CD4-positive, alpha-beta T cell (primary cell): ENCODE data around the gene NISCH. TPM values are rescaled to one million over a fixed set of nuclear protein-coding genes. Genes with fewer than 3 reads are reported as not detected.

Source experiments
- ATAC-seq: fragments of 200-7000 bp; cut with Tn5 transposase; one replicate; pipeline ENCODE4 v1.10.0; 2022; ENCODE audit warnings: mild to moderate bottlenecking; ENCODE audit not compliant: poor library complexity
- CTCF ChIA-PET: fragments of 350-600 bp; sonication (Branson Sonifier 250); formaldehyde crosslinking; loops from one replicate; lab custom pipeline; 2021; ENCODE audit warnings: antibody characterized with exemption, inconsistent platforms; lab: Charles Lee
- POLR2A ChIA-PET: fragments of 350-600 bp; sonication (Branson Sonifier 250); formaldehyde crosslinking; loops from one replicate; lab custom pipeline; 2021; ENCODE audit warnings: antibody characterized with exemption, inconsistent platforms; lab: Charles Lee
- DNase-seq, 14 experiments: peaks; one replicate each; pipeline ENCODE4 v3.0.0-alpha.2; 2013 to 2020; ENCODE audit warnings: mixed read lengths in 2 of 14
- H3K27ac ChIP-seq, 2 donors: one replicate each; pipeline versions ENCODE4 v1.5.1 to v1.7.0; 2013; ENCODE audit warnings: low read length in 2 of 2, low read depth in 1 of 2, mild to moderate bottlenecking in 1 of 2
- H3K27me3 ChIP-seq, 2 experiments: 1 replicate in 1 of 2; 2 replicates in 1 of 2; pipeline versions ENCODE4 v1.6.1 to v1.7.0; 2013; ENCODE audit warnings: low read length in 2 of 2, control low read depth in 1 of 2, mild to moderate bottlenecking in 1 of 2, moderate library complexity in 1 of 2; ENCODE audit not compliant: insufficient read depth in 2 of 2, control insufficient read depth in 1 of 2
- H3K36me3 ChIP-seq: one replicate; pipeline ENCODE4 v1.6.1; 2013; ENCODE audit warnings: low read length, control low read depth; ENCODE audit not compliant: insufficient read depth
- H3K4me1 ChIP-seq: one replicate; pipeline ENCODE4 v1.6.1; 2013; ENCODE audit warnings: low read length, control low read depth; ENCODE audit not compliant: insufficient read depth
- H3K4me3 ChIP-seq: one replicate; pipeline ENCODE4 v1.5.1; 2013; ENCODE audit warnings: mild to moderate bottlenecking, low read length, moderate library complexity
- H3K9me3 ChIP-seq, 2 experiments: 1 replicate in 1 of 2; 2 replicates in 1 of 2; pipeline versions ENCODE4 v1.6.1 to v1.7.0; 2013; ENCODE audit warnings: low read length in 2 of 2, mild to moderate bottlenecking in 2 of 2, control low read depth in 1 of 2, moderate library complexity in 1 of 2; ENCODE audit not compliant: control insufficient read depth in 1 of 2, insufficient read depth in 1 of 2
- H3K27ac Mint-ChIP-seq: one replicate; pipeline ENCODE4 v1.8.0; 2020; ENCODE audit warnings: mixed read lengths
- H3K27me3 Mint-ChIP-seq: one replicate; pipeline ENCODE4 v1.8.0; 2021; ENCODE audit warnings: mixed read lengths
- H3K36me3 Mint-ChIP-seq: one replicate; pipeline ENCODE4 v1.8.0; 2021; ENCODE audit warnings: low read depth, mixed read lengths
- H3K4me1 Mint-ChIP-seq: one replicate; pipeline ENCODE4 v1.8.0; 2021; ENCODE audit warnings: low read depth, mixed read lengths
- H3K4me3 Mint-ChIP-seq: one replicate; pipeline ENCODE4 v1.8.0; 2020; ENCODE audit warnings: mild to moderate bottlenecking, mixed read lengths
- H3K9me3 Mint-ChIP-seq: one replicate; pipeline ENCODE4 v1.8.0; 2020; ENCODE audit warnings: mixed read lengths
- intact Hi-C, 2 experiments: fragments of 100-400 bp; cut with DNase I in 1 of 2; cut with micrococcal nuclease in 1 of 2; formaldehyde crosslinking; loops; one replicate each; pipeline versions ENCODE4 v1.15.1 to v1.9.0; 2023 to 2025; cut with DNase I, micrococcal nuclease
- total RNA-seq, 174 experiments: library from RNA in 2 of 174; stranded (reverse) in 2 of 174; gene quantifications; one replicate each; pipeline ENCODE4 v1.2.3 and lab custom pipeline; 2021 to 2026
- TF ChIP-seq, protein P1 (sequence below): fragments of 200-600 bp; IDR thresholded peaks from one replicate; pipeline ENCODE4 v1.8.0; 2022; ENCODE audit warnings: antibody characterized with exemption, mild to moderate bottlenecking

Gene NISCH
- total RNA-seq, 2 experiments from 2014 or later = 160 to 163 TPM

DNA sequence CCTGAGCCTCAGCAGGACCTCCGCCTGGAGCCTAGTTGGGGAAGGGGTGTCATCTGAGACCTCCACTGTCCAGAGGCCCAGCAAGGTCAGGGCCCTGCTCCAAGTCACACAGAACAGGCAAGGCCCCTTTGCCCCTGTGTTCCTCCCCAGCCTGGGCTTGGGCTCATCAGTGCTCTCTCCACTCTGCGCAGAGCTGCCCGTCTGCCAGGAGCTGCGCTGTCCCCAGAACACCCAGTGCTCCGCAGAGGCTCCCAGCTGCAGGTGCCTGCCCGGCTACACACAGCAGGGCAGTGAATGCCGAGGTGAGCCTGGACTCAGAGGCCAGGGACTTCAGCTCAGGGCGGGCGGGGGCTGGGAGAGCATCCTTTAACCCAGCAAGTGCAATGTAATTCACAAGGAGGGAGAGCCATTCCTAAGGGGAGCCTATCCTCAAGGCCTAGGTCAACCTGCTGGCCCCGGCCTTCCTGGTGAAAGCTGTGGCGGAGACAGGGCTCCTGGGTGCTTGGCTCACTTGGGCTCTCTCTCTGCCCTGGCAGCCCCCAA lies 47.5 kb downstream of the NISCH start:
- Mint-ChIP-seq H3K27me3 (no peaks in the 10 kb centered on the region), H3K9me3 (no peaks in the 10 kb centered on the region), H3K36me3 (no peaks in the 10 kb centered on the region), H3K4me1 (no peaks in the 10 kb centered on the region), H3K4me3 (no peak overlapping the region), H3K27ac (no peak overlapping the region)
- Histone ChIP-seq H3K36me3 (no peaks in the 10 kb centered on the region), H3K4me3 (no peak overlapping the region), H3K9me3 (no peaks in the 10 kb centered on the region), H3K4me1 (peaks cover 5% of the 10 kb centered on the region), H3K27me3 (no peaks in the 10 kb centered on the region), H3K27ac (no peak overlapping the region)
- TF ChIP-seq, protein P1, sequence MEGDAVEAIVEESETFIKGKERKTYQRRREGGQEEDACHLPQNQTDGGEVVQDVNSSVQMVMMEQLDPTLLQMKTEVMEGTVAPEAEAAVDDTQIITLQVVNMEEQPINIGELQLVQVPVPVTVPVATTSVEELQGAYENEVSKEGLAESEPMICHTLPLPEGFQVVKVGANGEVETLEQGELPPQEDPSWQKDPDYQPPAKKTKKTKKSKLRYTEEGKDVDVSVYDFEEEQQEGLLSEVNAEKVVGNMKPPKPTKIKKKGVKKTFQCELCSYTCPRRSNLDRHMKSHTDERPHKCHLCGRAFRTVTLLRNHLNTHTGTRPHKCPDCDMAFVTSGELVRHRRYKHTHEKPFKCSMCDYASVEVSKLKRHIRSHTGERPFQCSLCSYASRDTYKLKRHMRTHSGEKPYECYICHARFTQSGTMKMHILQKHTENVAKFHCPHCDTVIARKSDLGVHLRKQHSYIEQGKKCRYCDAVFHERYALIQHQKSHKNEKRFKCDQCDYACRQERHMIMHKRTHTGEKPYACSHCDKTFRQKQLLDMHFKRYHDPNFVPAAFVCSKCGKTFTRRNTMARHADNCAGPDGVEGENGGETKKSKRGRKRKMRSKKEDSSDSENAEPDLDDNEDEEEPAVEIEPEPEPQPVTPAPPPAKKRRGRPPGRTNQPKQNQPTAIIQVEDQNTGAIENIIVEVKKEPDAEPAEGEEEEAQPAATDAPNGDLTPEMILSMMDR = no peak
- intact Hi-C loops = no loop called here
- ChIA-PET POLR2A (no interaction called here), CTCF (no interaction called here)
- DNase-seq (no peak), ATAC-seq (no peak)

DNA sequence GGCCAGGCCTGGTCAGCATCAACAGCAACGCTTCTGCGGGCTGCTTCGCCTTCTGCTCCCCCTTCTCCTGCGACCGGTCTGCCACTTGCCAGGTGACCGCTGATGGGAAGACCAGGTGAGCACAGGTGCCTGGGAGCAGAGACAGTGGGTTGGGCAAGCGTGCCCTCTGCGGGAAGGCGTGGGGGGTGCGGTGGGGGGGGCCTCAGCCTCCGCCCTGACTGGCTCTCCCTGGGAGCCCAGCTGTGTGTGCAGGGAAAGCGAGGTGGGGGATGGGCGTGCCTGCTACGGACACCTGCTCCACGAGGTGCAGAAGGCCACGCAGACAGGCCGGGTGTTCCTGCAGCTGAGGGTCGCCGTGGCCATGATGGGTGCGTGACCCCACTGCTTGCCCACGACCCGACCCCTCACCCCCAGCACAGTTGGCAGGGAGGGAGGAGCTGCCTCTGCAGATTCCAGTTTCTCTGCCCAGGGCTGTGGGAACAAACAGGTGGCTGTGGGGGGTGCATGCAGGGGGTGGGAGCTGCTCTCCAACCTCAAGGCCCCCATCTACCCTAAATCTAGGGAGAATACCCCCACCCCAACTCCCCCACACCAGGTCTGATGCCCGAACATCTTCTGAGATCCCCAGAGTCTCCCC lies 48.5 kb downstream of the NISCH start:
- DNase-seq = no peak
- H3K27ac Mint-ChIP-seq = no peak overlapping the region
- H3K9me3 Mint-ChIP-seq = no peaks in the 10 kb centered on the region
- no peaks in the 10 kb centered on the region for H3K27me3 Mint-ChIP-seq
- intact Hi-C loops = no loop called here
- no peak overlapping the region for H3K4me3 Mint-ChIP-seq
- ATAC-seq = no peak
- no peaks in the 10 kb centered on the region for H3K4me1 Mint-ChIP-seq
- H3K36me3 ChIP-seq = no peaks in the 10 kb centered on the region
- TF ChIP-seq, protein P1 = no peak
- no peaks in the 10 kb centered on the region for H3K27me3 ChIP-seq
- ChIA-PET CTCF (no interaction called here), POLR2A (no interaction called here)
- H3K9me3 ChIP-seq = no peaks in the 10 kb centered on the region
- no peaks in the 10 kb centered on the region for H3K36me3 Mint-ChIP-seq
- no peak overlapping the region for H3K27ac ChIP-seq
- H3K4me1 ChIP-seq = no peaks in the 10 kb centered on the region
- H3K4me3 ChIP-seq = no peak overlapping the region

DNA sequence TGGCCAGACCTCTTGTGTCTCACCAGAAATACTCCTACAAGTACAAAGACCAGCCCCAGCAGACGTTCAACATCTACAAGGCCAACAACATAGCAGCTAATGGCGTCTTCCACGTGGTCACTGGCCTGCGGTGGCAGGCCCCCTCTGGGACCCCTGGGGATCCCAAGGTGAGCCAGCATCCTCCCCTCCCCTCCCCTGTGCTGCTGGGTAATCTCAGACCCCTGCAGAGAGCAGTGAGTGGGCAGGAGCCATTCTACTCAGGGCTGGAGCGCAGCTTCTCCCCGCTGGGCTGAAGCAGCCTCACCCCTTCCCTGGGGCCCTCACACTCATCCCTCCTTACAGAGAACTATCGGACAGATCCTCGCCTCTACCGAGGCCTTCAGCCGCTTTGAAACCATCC lies 49.6 kb downstream of the NISCH start:
- Histone ChIP-seq H3K27ac (no peak overlapping the region), H3K4me1 (no peaks in the 10 kb centered on the region)

More for the DNA sequence above, 49.6 kb downstream of the NISCH start:
- H3K27me3 Mint-ChIP-seq = no peaks in the 10 kb centered on the region
- no peak overlapping the region for H3K27ac Mint-ChIP-seq
- DNase-seq (no peak), ATAC-seq (no peak)
- TF ChIP-seq, protein P1 = no peak
- H3K4me3 Mint-ChIP-seq = no peak overlapping the region
- no peaks in the 10 kb centered on the region for H3K9me3 Mint-ChIP-seq
- Histone ChIP-seq H3K4me3 (no peak overlapping the region), H3K9me3 (no peaks in the 10 kb centered on the region), H3K36me3 (no peaks in the 10 kb centered on the region), H3K27me3 (no peaks in the 10 kb centered on the region)
- no peaks in the 10 kb centered on the region for H3K36me3 Mint-ChIP-seq
- no peaks in the 10 kb centered on the region for H3K4me1 Mint-ChIP-seq
- POLR2A ChIA-PET = no interaction called here
- CTCF ChIA-PET = no interaction called here
- intact Hi-C loops = no loop called here
